ENCODE results near the gene PON3. TPM values are rescaled to one million over a fixed set of nuclear protein-coding genes. Genes with fewer than 3 reads are reported as not detected.
A peak's percentile ranks its signal among the peaks of the same experiment; 100 is the strongest.

Gene PON3
- total RNA-seq, 1 donor from 2014 or later: not detected

- H3K27ac Mint-ChIP-seq: no peak overlapping the region
- no peaks in the 10 kb centered on the region for H3K27me3 Mint-ChIP-seq (ENCODE audit: insufficient read depth, low read depth)
- Histone ChIP-seq H3K79me2 (ENCODE audit: low read depth) (no peaks in the 10 kb centered on the region), H3K9me3 (ENCODE audit: low read depth) (no peaks in the 10 kb centered on the region), H3K9ac (no peak overlapping the region), H3K36me3 (no peaks in the 10 kb centered on the region), H2AFZ (replicated peaks) (peak overlapping the region; percentile 76), H3K4me2 (no peak overlapping the region), H3K27ac (no peak overlapping the region), H3F3A (ENCODE audit: low read depth) (no peaks in the 10 kb centered on the region), H3K4me3 (no peak overlapping the region), H4K20me1 (ENCODE audit: low read depth) (no peaks in the 10 kb centered on the region), H3K27me3 (no peaks in the 10 kb centered on the region), H3K4me1 (peaks cover 4% of the 10 kb centered on the region)
- no peaks in the 10 kb centered on the region for H3K9me3 Mint-ChIP-seq
- TF ChIP-seq CTCF (IDR thresholded peaks at IDR 0.05) (peak; percentile 22), EZH2phosphoT487 (IDR thresholded peaks at IDR 0.05) (no peak), EZH2 (IDR thresholded peaks at IDR 0.05) (no peak)
- no peaks in the 10 kb centered on the region for H3K36me3 Mint-ChIP-seq
- DNase-seq (ENCODE audit: low spot score): peak; percentile 16
- no peak overlapping the region for H3K4me3 Mint-ChIP-seq
- H3K4me1 Mint-ChIP-seq: peaks cover 2% of the 10 kb centered on the region
Observed at GRCh38 chr7:95342642-95343307, 53.4 kb downstream of the PON3 start.

GRCh38 chr7:95342029-95342428 is 54.1 kb downstream of the PON3 start:
- no peaks in the 10 kb centered on the region for H3K27me3 ChIP-seq
- no peaks in the 10 kb centered on the region for H3K36me3 Mint-ChIP-seq
- no peak for DNase-seq (ENCODE audit: low spot score)
- no peaks in the 10 kb centered on the region for H3F3A ChIP-seq (ENCODE audit: low read depth)
- H3K9me3 Mint-ChIP-seq: no peaks in the 10 kb centered on the region
- H3K27ac Mint-ChIP-seq: no peak overlapping the region
- no peak overlapping the region for H3K4me2 ChIP-seq
- no peaks in the 10 kb centered on the region for H3K36me3 ChIP-seq
- no peak overlapping the region for H3K27ac ChIP-seq
- H3K4me3 ChIP-seq: no peak overlapping the region
- H3K4me1 Mint-ChIP-seq: peaks cover 2% of the 10 kb centered on the region
- no peak overlapping the region for H3K9ac ChIP-seq
- no peak for TF ChIP-seq EZH2 (IDR thresholded peaks at IDR 0.05)
- H3K79me2 ChIP-seq (ENCODE audit: low read depth): no peaks in the 10 kb centered on the region
- H3K27me3 Mint-ChIP-seq (ENCODE audit: insufficient read depth, low read depth): no peaks in the 10 kb centered on the region
- H4K20me1 ChIP-seq (ENCODE audit: low read depth): no peaks in the 10 kb centered on the region
- H3K4me1 ChIP-seq: peaks cover 4% of the 10 kb centered on the region
- no peak overlapping the region for H3K4me3 Mint-ChIP-seq
- no peak overlapping the region for H2AFZ ChIP-seq (replicated peaks)
- no peaks in the 10 kb centered on the region for H3K9me3 ChIP-seq (ENCODE audit: low read depth)

- peaks cover 4% of the 10 kb centered on the region for H3K4me1 ChIP-seq
- H3K27ac Mint-ChIP-seq: no peak overlapping the region
- H3K27ac ChIP-seq: no peak overlapping the region
- no peak overlapping the region for H3K4me3 Mint-ChIP-seq
- peaks cover 2% of the 10 kb centered on the region for H3K4me1 Mint-ChIP-seq
- H3K9me3 ChIP-seq (ENCODE audit: low read depth): no peaks in the 10 kb centered on the region
- H3K9me3 Mint-ChIP-seq: no peaks in the 10 kb centered on the region
- DNase-seq (ENCODE audit: low spot score): no peak
- no peaks in the 10 kb centered on the region for H3F3A ChIP-seq (ENCODE audit: low read depth)
- no peak overlapping the region for H3K9ac ChIP-seq
- no peaks in the 10 kb centered on the region for H3K79me2 ChIP-seq (ENCODE audit: low read depth)
- TF ChIP-seq EZH2phosphoT487 (IDR thresholded peaks at IDR 0.05) (no peak), EZH2 (IDR thresholded peaks at IDR 0.05) (no peak), CTCF (IDR thresholded peaks at IDR 0.05) (no peak)
- H3K4me3 ChIP-seq: no peak overlapping the region
- no peaks in the 10 kb centered on the region for H3K27me3 Mint-ChIP-seq (ENCODE audit: insufficient read depth, low read depth)
- no peak overlapping the region for H2AFZ ChIP-seq (replicated peaks)
- H3K36me3 ChIP-seq: no peaks in the 10 kb centered on the region
- H4K20me1 ChIP-seq (ENCODE audit: low read depth): no peaks in the 10 kb centered on the region
- no peak overlapping the region for H3K4me2 ChIP-seq
- no peaks in the 10 kb centered on the region for H3K36me3 Mint-ChIP-seq
- no peaks in the 10 kb centered on the region for H3K27me3 ChIP-seq
Observed at GRCh38 chr7:95340491-95340890, 55.7 kb downstream of the PON3 start.

- no peaks in the 10 kb centered on the region for H3F3A ChIP-seq (ENCODE audit: low read depth)
- H3K27ac Mint-ChIP-seq: no peak overlapping the region
- H3K27me3 Mint-ChIP-seq (ENCODE audit: insufficient read depth, low read depth): no peaks in the 10 kb centered on the region
- no peak for DNase-seq (ENCODE audit: low spot score)
- no peaks in the 10 kb centered on the region for H3K79me2 ChIP-seq (ENCODE audit: low read depth)
- TF ChIP-seq EZH2 (IDR thresholded peaks at IDR 0.05) (no peak), CTCF (IDR thresholded peaks at IDR 0.05) (no peak), EZH2phosphoT487 (IDR thresholded peaks at IDR 0.05) (no peak)
- H3K9me3 ChIP-seq (ENCODE audit: low read depth): no peaks in the 10 kb centered on the region
- no peak overlapping the region for H3K4me2 ChIP-seq
- no peak overlapping the region for H3K9ac ChIP-seq
- H3K27ac ChIP-seq: no peak overlapping the region
- H4K20me1 ChIP-seq (ENCODE audit: low read depth): no peaks in the 10 kb centered on the region
- H3K4me3 Mint-ChIP-seq: no peak overlapping the region
- peaks cover 4% of the 10 kb centered on the region for H3K4me1 ChIP-seq
- no peaks in the 10 kb centered on the region for H3K27me3 ChIP-seq
- no peaks in the 10 kb centered on the region for H3K36me3 ChIP-seq
- H3K4me3 ChIP-seq: no peak overlapping the region
- H3K4me1 Mint-ChIP-seq: peaks cover 2% of the 10 kb centered on the region
- no peaks in the 10 kb centered on the region for H3K9me3 Mint-ChIP-seq
- H3K36me3 Mint-ChIP-seq: no peaks in the 10 kb centered on the region
- no peak overlapping the region for H2AFZ ChIP-seq (replicated peaks)
Observed at GRCh38 chr7:95338832-95339231, 57.3 kb downstream of the PON3 start.

All from neural progenitor cell (in vitro differentiated cells).